ENCODE measurements around the gene ANOS1.
A peak's percentile ranks its signal among the peaks of the same experiment; 100 is the strongest.
"Not testable (repeated sequence)": the region's sequence is repeated elsewhere in the genome, so short reads cannot be mapped to it uniquely, and the experiment has no call there.

The ANOS1 gene

GRCh38 chrX:8731559-8732395 lies at the start of gene ANOS1:
Gene ANOS1 (minus strand): TSS chrX:8732137. CDS start chrX:8732036, 101 bp downstream.
- DNase-seq = no peak

GRCh38 chrX:8773117-8773516 lies 41.2 kb upstream of the ANOS1 start:
- DNase-seq = no peak

GRCh38 chrX:8760021-8760420 lies 28.1 kb upstream of the ANOS1 start:
- DNase-seq = no peak

- DNase-seq = not testable (repeated sequence)
These were observed 26.8 kb upstream of the ANOS1 start for GRCh38 chrX:8758706-8759105.

- DNase-seq = not testable (repeated sequence)
These were observed 25.9 kb upstream of the ANOS1 start for GRCh38 chrX:8757609-8758389.

- DNase-seq = no peak
These were observed 23.9 kb upstream of the ANOS1 start for GRCh38 chrX:8755813-8756212.

- DNase-seq = no peak
These were observed 23.2 kb upstream of the ANOS1 start for GRCh38 chrX:8755116-8755515.

GRCh38 chrX:8749697-8750096 lies 17.8 kb upstream of the ANOS1 start:
- DNase-seq = no peak

- DNase-seq = no peak
These were observed 16.9 kb upstream of the ANOS1 start for GRCh38 chrX:8748855-8749254.

- DNase-seq = peak; percentile 51 to 67
These were observed 11.3 kb upstream of the ANOS1 start for GRCh38 chrX:8743126-8743732.

GRCh38 chrX:8741981-8742380 lies 10.0 kb upstream of the ANOS1 start:
- no peak for DNase-seq

GRCh38 chrX:8738588-8739189 lies 6.8 kb upstream of the ANOS1 start:
- DNase-seq = peak; percentile 12 to 16

- no peak for DNase-seq
These were observed 5.9 kb upstream of the ANOS1 start for GRCh38 chrX:8737883-8738282.

- DNase-seq = no peak
These were observed 952 bp downstream of the ANOS1 start for GRCh38 chrX:8730812-8731558.

- DNase-seq = no peak
These were observed 2.1 kb downstream of the ANOS1 start for GRCh38 chrX:8729811-8730210.

- no peak for DNase-seq
These were observed 2.9 kb downstream of the ANOS1 start for GRCh38 chrX:8728932-8729535.

- no peak for DNase-seq
These were observed 5.8 kb downstream of the ANOS1 start for GRCh38 chrX:8726031-8726652.

GRCh38 chrX:8724300-8724699 lies 7.6 kb downstream of the ANOS1 start:
- DNase-seq = no peak

- no peak for DNase-seq
These were observed 10.4 kb downstream of the ANOS1 start for GRCh38 chrX:8721536-8721935.

GRCh38 chrX:8720136-8720535 lies 11.8 kb downstream of the ANOS1 start:
- DNase-seq = no peak

- DNase-seq = no peak
These were observed 14.6 kb downstream of the ANOS1 start for GRCh38 chrX:8717354-8717753.

GRCh38 chrX:8714164-8714563 lies 17.8 kb downstream of the ANOS1 start:
- no peak for DNase-seq

Data from stimulated activated CD4-positive, alpha-beta T cell treated with anti-CD3 and anti-CD28 coated beads, Interleukin-2, amount 100 ng/mL, for 48 hours (primary cell).